Esophagus squamous epithelium (tissue), 4 donors: ENCODE measurements around the gene INTS4.
"Not testable (repeated sequence)": the region's sequence is repeated elsewhere in the genome, so short reads cannot be mapped to it uniquely, and the experiment has no call there.

Experiments used
- POLR2A ChIP-seq, 4 donors: fragments of 450-650 bp; IDR thresholded peaks; one replicate each; pipeline ENCODE4 v1.6.1; 2017; ENCODE audit warnings: antibody characterized with exemption in 4 of 4, mild to moderate bottlenecking in 4 of 4, moderate library complexity in 3 of 4
- TF ChIP-seq, protein P1 (sequence below), 6 experiments: fragments of 450-650 bp in 4 of 6; fragments of 200-600 bp in 2 of 6; sonication (generic) in 2 of 6; IDR thresholded peaks; one replicate each; pipeline ENCODE4 v1.5.1; 2016 to 2019; ENCODE audit warnings: antibody characterized with exemption in 6 of 6, mild to moderate bottlenecking in 4 of 6, moderate library complexity in 4 of 6

DNA sequence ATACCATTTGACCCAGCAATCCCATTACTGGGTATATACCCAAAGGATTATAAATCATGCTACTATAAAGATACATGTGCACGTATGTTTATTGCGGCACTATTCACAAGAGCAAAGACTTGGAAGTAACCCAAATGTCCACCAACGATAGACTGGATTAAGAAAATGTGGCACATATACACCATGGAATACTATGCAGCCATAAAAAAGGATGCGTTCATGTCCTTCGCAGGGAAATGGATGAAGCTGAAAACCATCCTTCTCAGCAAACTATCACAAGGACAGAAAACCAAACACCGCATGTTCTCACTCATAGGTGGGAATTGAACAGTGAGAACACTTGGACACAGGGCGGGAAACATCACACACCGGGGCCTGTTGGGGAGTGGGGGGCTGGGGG is 8.0 kb downstream of the INTS4 start:
- TF ChIP-seq, protein P1, sequence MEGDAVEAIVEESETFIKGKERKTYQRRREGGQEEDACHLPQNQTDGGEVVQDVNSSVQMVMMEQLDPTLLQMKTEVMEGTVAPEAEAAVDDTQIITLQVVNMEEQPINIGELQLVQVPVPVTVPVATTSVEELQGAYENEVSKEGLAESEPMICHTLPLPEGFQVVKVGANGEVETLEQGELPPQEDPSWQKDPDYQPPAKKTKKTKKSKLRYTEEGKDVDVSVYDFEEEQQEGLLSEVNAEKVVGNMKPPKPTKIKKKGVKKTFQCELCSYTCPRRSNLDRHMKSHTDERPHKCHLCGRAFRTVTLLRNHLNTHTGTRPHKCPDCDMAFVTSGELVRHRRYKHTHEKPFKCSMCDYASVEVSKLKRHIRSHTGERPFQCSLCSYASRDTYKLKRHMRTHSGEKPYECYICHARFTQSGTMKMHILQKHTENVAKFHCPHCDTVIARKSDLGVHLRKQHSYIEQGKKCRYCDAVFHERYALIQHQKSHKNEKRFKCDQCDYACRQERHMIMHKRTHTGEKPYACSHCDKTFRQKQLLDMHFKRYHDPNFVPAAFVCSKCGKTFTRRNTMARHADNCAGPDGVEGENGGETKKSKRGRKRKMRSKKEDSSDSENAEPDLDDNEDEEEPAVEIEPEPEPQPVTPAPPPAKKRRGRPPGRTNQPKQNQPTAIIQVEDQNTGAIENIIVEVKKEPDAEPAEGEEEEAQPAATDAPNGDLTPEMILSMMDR (IDR thresholded peaks at IDR 0.05), result not testable (repeated sequence)
- not testable (repeated sequence) for TF ChIP-seq POLR2A (IDR thresholded peaks at IDR 0.05)
